Measurements from ENCODE around the gene FOXP1.

The FOXP1 gene

DNA sequence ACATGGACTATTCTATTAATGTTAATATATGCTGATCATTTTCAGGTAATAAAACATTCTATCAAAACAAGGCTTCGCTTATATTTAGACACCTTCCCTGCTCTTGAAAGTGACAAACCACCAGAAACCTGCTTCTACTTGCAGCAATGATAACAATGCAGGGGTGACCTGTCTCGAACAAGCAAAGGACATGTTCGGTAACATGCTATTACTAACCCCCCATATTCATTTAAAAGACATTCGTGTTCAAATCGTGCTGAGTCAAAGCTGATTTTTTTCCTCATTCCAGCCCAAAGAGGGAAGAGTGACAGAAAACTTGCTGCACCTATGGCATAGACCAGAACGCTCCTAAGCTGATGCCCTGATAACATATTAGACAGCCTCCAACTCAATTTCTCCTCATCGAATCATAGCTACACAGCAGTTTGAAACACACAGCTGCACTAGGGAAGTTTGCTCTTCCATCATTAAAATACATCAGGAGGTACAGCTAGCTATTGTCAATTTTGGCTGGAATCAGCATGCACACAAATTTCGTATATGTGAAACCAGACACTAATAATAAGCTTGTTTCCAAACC, 341.5 kb downstream of the FOXP1 start:
- no peak for TF ChIP-seq PAX5 (IDR thresholded peaks at IDR 0.05; ENCODE audit: insufficient read depth, low read length, severe bottlenecking)
- no peak for TF ChIP-seq POLR2A (IDR thresholded peaks at IDR 0.05; ENCODE audit: low read depth, low read length)
- no peak for TF ChIP-seq POU2F2 (IDR thresholded peaks at IDR 0.05; ENCODE audit: low read depth, low read length)
- no peak for TF ChIP-seq TAF1 (IDR thresholded peaks at IDR 0.05; ENCODE audit: low read depth, low read length)
- no peak for TF ChIP-seq SPI1 (IDR thresholded peaks at IDR 0.05; ENCODE audit: low read depth, low read length)
- no peak for TF ChIP-seq POLR2AphosphoS5 (IDR thresholded peaks at IDR 0.05; ENCODE audit: low read depth, low read length)
- FAIRE-seq (no peak), DNase-seq (ENCODE audit: insufficient read length, low spot score) (no peak)

DNA sequence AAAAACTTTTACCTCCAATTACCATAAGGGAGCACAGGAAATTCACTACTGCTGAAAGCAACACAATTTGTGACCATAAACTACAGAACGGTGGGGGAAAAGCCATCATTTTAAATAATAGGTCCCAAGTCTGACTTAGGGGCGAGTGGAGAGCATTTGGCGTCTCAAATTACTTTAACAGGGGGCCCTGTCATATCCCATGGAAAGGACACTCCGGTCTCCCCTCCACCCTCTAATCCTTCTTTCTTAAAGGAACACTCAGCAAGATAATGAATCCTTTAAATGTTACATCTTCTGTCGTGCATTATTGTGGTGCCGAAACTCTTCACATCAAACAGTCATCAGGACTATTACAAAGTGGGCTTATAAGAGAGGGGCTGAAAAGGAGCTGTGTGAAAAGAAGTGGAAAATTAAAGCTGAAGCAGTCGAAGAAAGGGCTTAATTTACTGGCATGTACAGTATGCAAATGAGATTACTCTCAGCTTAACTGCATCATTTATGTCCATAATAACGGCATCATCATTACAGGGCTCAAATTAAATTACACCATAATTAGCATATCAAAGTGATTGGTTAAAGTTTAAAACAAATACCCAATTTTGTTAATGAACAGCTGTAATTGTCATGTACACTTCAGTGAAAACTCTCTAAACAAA, 342.2 kb downstream of the FOXP1 start:
- TF ChIP-seq POLR2A (IDR thresholded peaks at IDR 0.05; ENCODE audit: low read depth, low read length), result no peak
- TF ChIP-seq POU2F2 (IDR thresholded peaks at IDR 0.05; ENCODE audit: low read depth, low read length), result no peak
- TF ChIP-seq SPI1 (IDR thresholded peaks at IDR 0.05; ENCODE audit: low read depth, low read length), result no peak
- no peak for TF ChIP-seq TAF1 (IDR thresholded peaks at IDR 0.05; ENCODE audit: low read depth, low read length)
- FAIRE-seq (no peak), DNase-seq (ENCODE audit: insufficient read length, low spot score) (no peak)

DNA sequence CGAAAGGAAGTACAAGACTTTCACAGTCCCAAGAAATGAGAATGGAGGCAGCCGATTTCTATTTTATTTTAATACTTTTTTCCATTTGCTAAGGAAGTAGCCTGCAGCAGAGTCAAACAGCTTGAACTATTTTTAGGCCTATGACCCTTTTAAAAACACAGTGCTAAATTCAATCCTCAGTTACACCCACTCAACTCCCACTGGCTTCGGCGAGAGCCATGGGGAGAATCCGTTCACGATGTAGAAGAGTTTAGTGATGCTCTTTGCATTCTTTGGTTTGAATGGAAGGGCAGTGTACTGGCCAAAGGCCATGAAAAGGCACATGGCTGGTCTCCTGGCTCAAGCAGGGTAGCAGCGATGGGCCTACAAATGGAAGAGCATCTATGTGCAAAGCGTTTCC, 343.5 kb downstream of the FOXP1 start:
- FAIRE-seq, result no peak
- no peak for DNase-seq (ENCODE audit: insufficient read length, low spot score)
- TF ChIP-seq SPI1 (IDR thresholded peaks at IDR 0.05; ENCODE audit: low read depth, low read length) (no peak), POLR2AphosphoS5 (IDR thresholded peaks at IDR 0.05; ENCODE audit: low read depth, low read length) (no peak), POU2F2 (IDR thresholded peaks at IDR 0.05; ENCODE audit: low read depth, low read length) (no peak), POLR2A (IDR thresholded peaks at IDR 0.05; ENCODE audit: low read depth, low read length) (no peak), TAF1 (IDR thresholded peaks at IDR 0.05; ENCODE audit: low read depth, low read length) (no peak), PAX5 (IDR thresholded peaks at IDR 0.05; ENCODE audit: insufficient read depth, low read length, severe bottlenecking) (no peak)

DNA sequence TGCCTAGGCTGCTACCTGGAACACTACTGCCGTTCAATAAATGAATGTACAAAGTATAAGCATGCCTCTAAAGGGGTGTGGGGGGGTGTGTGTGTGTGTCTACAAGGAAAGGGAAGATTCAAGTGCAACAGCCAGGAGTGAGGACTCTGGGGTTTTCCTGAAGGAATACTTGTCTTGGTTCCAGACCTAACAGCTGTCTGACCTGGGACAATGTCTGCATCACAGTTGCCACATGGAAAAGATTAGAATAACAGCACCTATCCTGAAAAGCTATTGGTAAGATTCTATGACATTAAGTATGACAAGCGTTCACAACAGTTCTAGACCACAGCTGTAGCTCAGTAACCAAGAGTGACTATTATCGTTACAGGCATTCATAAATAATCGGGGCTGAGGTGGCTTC, 345.2 kb downstream of the FOXP1 start:
- FAIRE-seq (no peak), DNase-seq (ENCODE audit: insufficient read length, low spot score) (no peak)
- TF ChIP-seq POLR2AphosphoS5 (IDR thresholded peaks at IDR 0.05; ENCODE audit: low read depth, low read length) (no peak), TAF1 (IDR thresholded peaks at IDR 0.05; ENCODE audit: low read depth, low read length) (no peak), SPI1 (IDR thresholded peaks at IDR 0.05; ENCODE audit: low read depth, low read length) (no peak), POU2F2 (IDR thresholded peaks at IDR 0.05; ENCODE audit: low read depth, low read length) (no peak), POLR2A (IDR thresholded peaks at IDR 0.05; ENCODE audit: low read depth, low read length) (no peak), PAX5 (IDR thresholded peaks at IDR 0.05; ENCODE audit: insufficient read depth, low read length, severe bottlenecking) (no peak)

DNA sequence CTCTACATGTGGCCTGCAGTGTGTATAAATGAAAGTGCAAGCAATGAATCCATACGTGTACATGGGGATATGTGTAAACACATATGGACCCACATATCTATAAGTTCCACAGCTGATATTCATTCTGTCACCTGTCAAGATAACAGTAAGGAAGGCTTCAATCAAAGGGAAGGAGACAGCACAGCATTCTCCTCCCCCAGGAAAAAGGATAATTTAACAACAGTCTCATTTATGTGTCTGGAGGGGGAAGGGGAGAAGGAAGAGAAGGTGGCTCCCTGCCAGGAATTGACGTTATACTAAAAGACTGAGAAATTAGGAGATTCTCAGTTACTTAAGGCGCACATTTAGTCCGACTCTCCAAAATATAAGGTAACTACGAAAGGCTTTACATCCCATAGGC, 345.9 kb downstream of the FOXP1 start:
- FAIRE-seq, result no peak
- DNase-seq (ENCODE audit: insufficient read length, low spot score), result no peak
- no peak for TF ChIP-seq POLR2A (IDR thresholded peaks at IDR 0.05; ENCODE audit: low read depth, low read length)
- no peak for TF ChIP-seq TAF1 (IDR thresholded peaks at IDR 0.05; ENCODE audit: low read depth, low read length)

DNA sequence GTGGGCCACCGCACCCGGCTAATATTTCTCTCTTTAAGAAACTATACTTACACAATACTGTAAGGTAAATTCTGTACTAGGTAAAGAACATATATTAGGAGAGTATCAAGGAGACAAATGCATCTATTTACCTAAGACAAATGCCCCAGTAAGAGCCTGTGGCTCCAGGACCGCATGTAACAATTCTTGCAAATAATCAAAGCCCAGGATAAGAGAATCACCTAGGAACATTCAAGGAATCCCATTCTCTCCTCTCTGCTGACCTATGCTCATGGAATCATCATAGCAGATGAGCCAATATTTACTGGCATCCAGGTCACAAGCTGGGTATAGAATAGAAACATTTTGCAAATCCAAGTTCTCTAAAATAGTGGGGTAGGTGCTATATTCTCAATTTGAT, 347.7 kb downstream of the FOXP1 start:
- DNase-seq (ENCODE audit: insufficient read length, low spot score) (no peak), FAIRE-seq (no peak)
- TF ChIP-seq POU2F2 (IDR thresholded peaks at IDR 0.05; ENCODE audit: low read depth, low read length) (no peak), POLR2A (IDR thresholded peaks at IDR 0.05; ENCODE audit: low read depth, low read length) (no peak), POLR2AphosphoS5 (IDR thresholded peaks at IDR 0.05; ENCODE audit: low read depth, low read length) (no peak), SPI1 (IDR thresholded peaks at IDR 0.05; ENCODE audit: low read depth, low read length) (no peak), TAF1 (IDR thresholded peaks at IDR 0.05; ENCODE audit: low read depth, low read length) (no peak), PAX5 (IDR thresholded peaks at IDR 0.05; ENCODE audit: insufficient read depth, low read length, severe bottlenecking) (no peak)

DNA sequence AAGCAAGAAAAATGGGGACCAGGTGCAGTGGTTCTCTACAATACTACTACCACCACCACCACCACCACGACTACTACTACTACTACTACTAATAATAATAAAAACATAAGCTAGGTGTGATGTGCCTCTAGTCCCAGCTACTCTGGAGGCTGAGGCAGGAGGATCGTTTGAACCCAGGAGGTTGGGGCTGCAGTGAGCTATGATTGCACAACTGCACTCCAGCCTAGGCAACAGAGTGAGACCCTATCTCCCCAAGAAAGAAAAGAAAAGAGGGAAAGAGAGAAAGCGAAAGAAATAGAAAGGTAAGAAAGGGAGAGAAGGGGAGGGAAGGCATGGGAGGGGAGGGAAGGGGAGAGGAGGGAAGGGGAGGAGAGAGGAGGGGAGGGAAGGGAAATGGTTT, 350.6 kb downstream of the FOXP1 start:
- DNase-seq (ENCODE audit: insufficient read length, low spot score), result no peak
- FAIRE-seq, result no peak
- TF ChIP-seq TAF1 (IDR thresholded peaks at IDR 0.05; ENCODE audit: low read depth, low read length), result no peak
- no peak for TF ChIP-seq POLR2AphosphoS5 (IDR thresholded peaks at IDR 0.05; ENCODE audit: low read depth, low read length)
- no peak for TF ChIP-seq POLR2A (IDR thresholded peaks at IDR 0.05; ENCODE audit: low read depth, low read length)
- TF ChIP-seq SPI1 (IDR thresholded peaks at IDR 0.05; ENCODE audit: low read depth, low read length), result no peak
- TF ChIP-seq PAX5 (IDR thresholded peaks at IDR 0.05; ENCODE audit: insufficient read depth, low read length, severe bottlenecking), result no peak
- no peak for TF ChIP-seq POU2F2 (IDR thresholded peaks at IDR 0.05; ENCODE audit: low read depth, low read length)

DNA sequence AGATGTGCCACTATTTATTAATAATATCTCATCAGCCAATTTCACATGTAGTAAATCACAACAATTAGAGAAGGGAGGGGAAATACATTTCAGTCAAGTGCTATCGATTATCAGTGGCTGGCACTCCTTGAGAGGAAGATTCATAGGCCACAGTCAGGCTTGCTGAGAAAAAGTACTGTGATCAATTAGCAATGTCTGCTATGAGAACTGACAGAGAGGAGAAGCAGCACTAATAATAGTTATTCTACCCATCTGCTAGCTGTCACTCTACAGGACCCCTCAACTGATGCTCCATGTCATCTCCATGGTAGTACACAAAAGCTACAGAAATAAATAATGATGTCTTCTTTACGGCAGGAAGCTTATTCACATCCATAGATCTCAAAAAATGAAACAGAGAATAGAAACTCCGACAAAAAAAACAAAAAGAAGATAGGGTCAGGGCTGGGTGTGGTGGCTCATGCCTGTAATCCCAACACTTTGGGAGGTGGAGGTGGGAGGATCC, 351.3 kb downstream of the FOXP1 start:
- no peak for FAIRE-seq
- no peak for DNase-seq (ENCODE audit: insufficient read length, low spot score)
- no peak for TF ChIP-seq POLR2A (IDR thresholded peaks at IDR 0.05; ENCODE audit: low read depth, low read length)
- no peak for TF ChIP-seq POU2F2 (IDR thresholded peaks at IDR 0.05; ENCODE audit: low read depth, low read length)
- no peak for TF ChIP-seq SPI1 (IDR thresholded peaks at IDR 0.05; ENCODE audit: low read depth, low read length)
- no peak for TF ChIP-seq POLR2AphosphoS5 (IDR thresholded peaks at IDR 0.05; ENCODE audit: low read depth, low read length)
- TF ChIP-seq TAF1 (IDR thresholded peaks at IDR 0.05; ENCODE audit: low read depth, low read length), result no peak
- TF ChIP-seq PAX5 (IDR thresholded peaks at IDR 0.05; ENCODE audit: insufficient read depth, low read length, severe bottlenecking), result no peak

DNA sequence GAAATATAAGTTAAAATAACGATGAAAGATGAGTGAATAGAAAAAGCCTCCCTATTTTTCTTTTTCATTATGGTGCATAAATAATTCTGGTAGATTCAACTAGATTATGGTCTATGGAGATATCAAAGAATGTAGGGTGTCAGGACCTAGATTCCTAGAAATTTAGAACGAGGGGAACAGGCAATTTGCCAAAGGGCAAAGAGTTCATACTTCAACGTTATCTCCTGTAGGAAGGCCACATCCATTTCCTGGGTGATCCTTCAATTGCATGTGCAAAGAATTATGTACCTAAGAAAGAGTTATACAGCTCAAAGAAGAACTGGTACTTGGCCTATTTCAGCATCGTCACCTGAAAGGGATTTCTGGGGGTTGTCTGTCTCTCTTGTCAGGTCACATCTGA, 351.8 kb downstream of the FOXP1 start:
- no peak for FAIRE-seq
- TF ChIP-seq SPI1 (IDR thresholded peaks at IDR 0.05; ENCODE audit: low read depth, low read length), result no peak
- no peak for TF ChIP-seq POLR2A (IDR thresholded peaks at IDR 0.05; ENCODE audit: low read depth, low read length)
- no peak for TF ChIP-seq PAX5 (IDR thresholded peaks at IDR 0.05; ENCODE audit: insufficient read depth, low read length, severe bottlenecking)
- TF ChIP-seq TAF1 (IDR thresholded peaks at IDR 0.05; ENCODE audit: low read depth, low read length), result no peak
- TF ChIP-seq POLR2AphosphoS5 (IDR thresholded peaks at IDR 0.05; ENCODE audit: low read depth, low read length), result no peak
- no peak for TF ChIP-seq POU2F2 (IDR thresholded peaks at IDR 0.05; ENCODE audit: low read depth, low read length)
- DNase-seq (ENCODE audit: insufficient read length, low spot score), result no peak
